DMS 273 treated with DMSO at 0.1 percent for 48 hours (cell line): ENCODE data around the gene LMOD2.

Source experiments
- DNase-seq: peaks from one replicate; lab custom pipeline; 2025; lab: John Stamatoyannopoulos, UW

Gene LMOD2

GRCh38 chr7:123673752-123674398, 18.2 kb downstream of the LMOD2 start:
- no peak for DNase-seq

- DNase-seq, result no peak
Observed at GRCh38 chr7:123674399-123675180, 18.9 kb downstream of the LMOD2 start.

- DNase-seq, result no peak
Observed at GRCh38 chr7:123675181-123675473, 19.5 kb downstream of the LMOD2 start.

GRCh38 chr7:123677061-123677715, 21.5 kb downstream of the LMOD2 start:
- DNase-seq, result no peak

GRCh38 chr7:123679614-123680013, 23.9 kb downstream of the LMOD2 start:
- DNase-seq, result no peak

GRCh38 chr7:123680580-123680979, 24.9 kb downstream of the LMOD2 start:
- no peak for DNase-seq

- DNase-seq, result no peak
Observed at GRCh38 chr7:123681561-123681960, 25.9 kb downstream of the LMOD2 start.

GRCh38 chr7:123682690-123683089, 27.0 kb downstream of the LMOD2 start:
- DNase-seq, result no peak

GRCh38 chr7:123687161-123687560, 31.5 kb downstream of the LMOD2 start:
- DNase-seq, result no peak

- DNase-seq, result no peak
Observed at GRCh38 chr7:123687727-123688126, 32.1 kb downstream of the LMOD2 start.

- no peak for DNase-seq
Observed at GRCh38 chr7:123689250-123689649, 33.6 kb downstream of the LMOD2 start.

GRCh38 chr7:123690550-123690949, 34.9 kb downstream of the LMOD2 start:
- no peak for DNase-seq

GRCh38 chr7:123692471-123692877, 36.8 kb downstream of the LMOD2 start:
- DNase-seq, result no peak

- no peak for DNase-seq
Observed at GRCh38 chr7:123695944-123696677, 40.4 kb downstream of the LMOD2 start.

GRCh38 chr7:123705211-123705901, 49.7 kb downstream of the LMOD2 start:
- DNase-seq, result no peak

- no peak for DNase-seq
Observed at GRCh38 chr7:123709525-123709924, 53.9 kb downstream of the LMOD2 start.

GRCh38 chr7:123710683-123711082, 55.0 kb downstream of the LMOD2 start:
- no peak for DNase-seq

GRCh38 chr7:123711832-123712293, 56.2 kb downstream of the LMOD2 start:
- no peak for DNase-seq

GRCh38 chr7:123712619-123713018, 57.0 kb downstream of the LMOD2 start:
- DNase-seq, result no peak
